Epithelial cell of esophagus (primary cell): ENCODE data around the gene ATAD3C.
"Not testable (repeated sequence)": the region's sequence is repeated elsewhere in the genome, so short reads cannot be mapped to it uniquely, and the experiment has no call there.

Experiments used
- DNase-seq: peaks from one replicate; pipeline ENCODE4 v3.0.0; 2010; ENCODE audit warnings: low read depth
- H3K4me3 ChIP-seq: 2 replicates; pipeline ENCODE4 v1.5.1; 2011; ENCODE audit warnings: mild to moderate bottlenecking, low read length, control low read depth
- CTCF ChIP-seq: IDR thresholded peaks from 2 replicates; pipeline ENCODE4 v1.5.1; 2011; ENCODE audit warnings: low read depth, mild to moderate bottlenecking, low read length, control low read depth, inconsistent platforms; ENCODE audit not compliant: insufficient read depth; ENCODE audit errors: missing control alignments

ATAD3C gene

GRCh38 chr1:1451696-1452364, 2.3 kb downstream of the ATAD3C start:
- no peak for DNase-seq
- H3K4me3 ChIP-seq = no peak overlapping the region
- TF ChIP-seq CTCF = no peak

- not testable (repeated sequence) for H3K4me3 ChIP-seq
- DNase-seq = peak; percentile 66
These were observed 2.9 kb downstream of the ATAD3C start for GRCh38 chr1:1452365-1452739.

- no peak overlapping the region for H3K4me3 ChIP-seq
- TF ChIP-seq CTCF = no peak
- no peak for DNase-seq
These were observed 3.4 kb downstream of the ATAD3C start for GRCh38 chr1:1452882-1453281.

GRCh38 chr1:1454286-1455056, 5.0 kb downstream of the ATAD3C start:
- DNase-seq, H3K4me3 ChIP-seq: not testable (repeated sequence)

- TF ChIP-seq CTCF = no peak
- H3K4me3 ChIP-seq = no peak overlapping the region
- no peak for DNase-seq
These were observed 5.9 kb downstream of the ATAD3C start for GRCh38 chr1:1455366-1455884.

- H3K4me3 ChIP-seq, DNase-seq: not testable (repeated sequence)
These were observed 6.4 kb downstream of the ATAD3C start for GRCh38 chr1:1455934-1456333.

GRCh38 chr1:1456683-1457255, 7.3 kb downstream of the ATAD3C start:
- H3K4me3 ChIP-seq, DNase-seq: not testable (repeated sequence)

- H3K4me3 ChIP-seq, DNase-seq: not testable (repeated sequence)
These were observed 9.7 kb downstream of the ATAD3C start for GRCh38 chr1:1459156-1459555.

- not testable (repeated sequence) for DNase-seq, H3K4me3 ChIP-seq
These were observed 10.2 kb downstream of the ATAD3C start for GRCh38 chr1:1459711-1460110.

GRCh38 chr1:1460540-1461130, 11.1 kb downstream of the ATAD3C start:
- TF ChIP-seq CTCF = no peak
- no peak overlapping the region for H3K4me3 ChIP-seq
- DNase-seq = no peak
